22Rv1 (cell line): ENCODE results near the gene RPN2.

ENCODE experiments used
- ZFX ChIP-seq: fragments of 450-650 bp; IDR thresholded peaks from 2 replicates; pipeline ENCODE4 v1.6.1; 2017; ENCODE audit warnings: antibody characterized with exemption, borderline replicate concordance
- TF ChIP-seq, protein P1 (sequence below): fragments of 450-650 bp; IDR thresholded peaks from 2 replicates; pipeline ENCODE4 v1.5.1; 2017; ENCODE audit warnings: mild to moderate bottlenecking

DNA sequence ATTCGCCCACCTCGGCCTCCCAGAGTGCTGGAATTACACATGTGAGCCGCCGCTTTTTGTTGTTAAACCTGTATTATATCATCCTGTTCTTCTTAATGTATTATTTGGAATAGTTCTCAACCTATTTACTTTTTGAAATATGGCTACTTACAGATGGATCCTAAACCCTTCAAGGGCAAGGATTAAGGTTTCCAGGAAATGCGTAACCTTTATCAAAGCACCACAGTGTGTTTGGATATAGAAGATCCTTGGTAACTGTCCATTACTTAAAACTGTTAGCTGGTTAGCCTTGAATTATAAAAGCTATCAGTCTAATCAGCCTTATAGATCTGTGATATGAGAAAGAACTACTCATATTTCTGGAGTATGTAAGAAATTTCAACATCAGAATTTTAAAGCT is 12.3 kb upstream of the RPN2 start:
- TF ChIP-seq, protein P1, sequence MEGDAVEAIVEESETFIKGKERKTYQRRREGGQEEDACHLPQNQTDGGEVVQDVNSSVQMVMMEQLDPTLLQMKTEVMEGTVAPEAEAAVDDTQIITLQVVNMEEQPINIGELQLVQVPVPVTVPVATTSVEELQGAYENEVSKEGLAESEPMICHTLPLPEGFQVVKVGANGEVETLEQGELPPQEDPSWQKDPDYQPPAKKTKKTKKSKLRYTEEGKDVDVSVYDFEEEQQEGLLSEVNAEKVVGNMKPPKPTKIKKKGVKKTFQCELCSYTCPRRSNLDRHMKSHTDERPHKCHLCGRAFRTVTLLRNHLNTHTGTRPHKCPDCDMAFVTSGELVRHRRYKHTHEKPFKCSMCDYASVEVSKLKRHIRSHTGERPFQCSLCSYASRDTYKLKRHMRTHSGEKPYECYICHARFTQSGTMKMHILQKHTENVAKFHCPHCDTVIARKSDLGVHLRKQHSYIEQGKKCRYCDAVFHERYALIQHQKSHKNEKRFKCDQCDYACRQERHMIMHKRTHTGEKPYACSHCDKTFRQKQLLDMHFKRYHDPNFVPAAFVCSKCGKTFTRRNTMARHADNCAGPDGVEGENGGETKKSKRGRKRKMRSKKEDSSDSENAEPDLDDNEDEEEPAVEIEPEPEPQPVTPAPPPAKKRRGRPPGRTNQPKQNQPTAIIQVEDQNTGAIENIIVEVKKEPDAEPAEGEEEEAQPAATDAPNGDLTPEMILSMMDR, result no peak
- no peak for TF ChIP-seq ZFX
